ENCODE results near the gene MRPS5.

The MRPS5 gene

GRCh38 chr2:95071856-95072255 is 49.8 kb downstream of the MRPS5 start:
- no peak overlapping the region for H3K4me3 ChIP-seq (ENCODE audit: low read depth, low read length)
- TF ChIP-seq POLR2A (IDR thresholded peaks at IDR 0.05; ENCODE audit: extremely low read depth, insufficient read length) = no peak
- DNase-seq (ENCODE audit: low read depth) = no peak

GRCh38 chr2:95069465-95069864 is 52.1 kb downstream of the MRPS5 start:
- TF ChIP-seq MAX (IDR thresholded peaks at IDR 0.05; ENCODE audit: low read depth, low read length) (no peak), CTCF (IDR thresholded peaks at IDR 0.05; ENCODE audit: low read depth, low read length) (no peak), POLR2A (IDR thresholded peaks at IDR 0.05; ENCODE audit: extremely low read depth, insufficient read length) (no peak), MYC (IDR thresholded peaks at IDR 0.05; ENCODE audit: low read depth, low read length) (no peak)
- H3K4me3 ChIP-seq (ENCODE audit: low read depth, low read length) = no peak overlapping the region
- DNase-seq (ENCODE audit: low read depth) = no peak

- TF ChIP-seq MYC (IDR thresholded peaks at IDR 0.05; ENCODE audit: low read depth, low read length) (no peak), POLR2A (IDR thresholded peaks at IDR 0.05; ENCODE audit: extremely low read depth, insufficient read length) (no peak), MAX (IDR thresholded peaks at IDR 0.05; ENCODE audit: low read depth, low read length) (no peak), CTCF (IDR thresholded peaks at IDR 0.05; ENCODE audit: low read depth, low read length) (no peak)
- DNase-seq (ENCODE audit: low read depth) = no peak
- no peak overlapping the region for H3K4me3 ChIP-seq (ENCODE audit: low read depth, low read length)
Measured at GRCh38 chr2:95068256-95068655, 53.4 kb downstream of the MRPS5 start.

- DNase-seq (ENCODE audit: low read depth) = peak; percentile 23
- no peak for TF ChIP-seq MAX (IDR thresholded peaks at IDR 0.05; ENCODE audit: low read depth, low read length)
- no peak overlapping the region for H3K4me3 ChIP-seq (ENCODE audit: low read depth, low read length)
Measured at GRCh38 chr2:95063086-95063958, 58.3 kb downstream of the MRPS5 start.

GRCh38 chr2:95062242-95063085 is 59.1 kb downstream of the MRPS5 start:
- DNase-seq (ENCODE audit: low read depth) = no peak
- H3K4me3 ChIP-seq (ENCODE audit: low read depth, low read length) = no peak overlapping the region
- TF ChIP-seq CTCF (IDR thresholded peaks at IDR 0.05; ENCODE audit: low read depth, low read length) (no peak), MYC (IDR thresholded peaks at IDR 0.05; ENCODE audit: low read depth, low read length) (no peak)

GRCh38 chr2:95061601-95062183 is 59.9 kb downstream of the MRPS5 start:
- no peak for DNase-seq (ENCODE audit: low read depth)
- TF ChIP-seq MAX (IDR thresholded peaks at IDR 0.05; ENCODE audit: low read depth, low read length) = no peak
- no peak for TF ChIP-seq MYC (IDR thresholded peaks at IDR 0.05; ENCODE audit: low read depth, low read length)
- no peak for TF ChIP-seq CTCF (IDR thresholded peaks at IDR 0.05; ENCODE audit: low read depth, low read length)
- no peak for TF ChIP-seq POLR2A (IDR thresholded peaks at IDR 0.05; ENCODE audit: extremely low read depth, insufficient read length)
- no peak overlapping the region for H3K4me3 ChIP-seq (ENCODE audit: low read depth, low read length)
